Psoas muscle (tissue), 8 donors: ENCODE measurements around the gene TMEM179. TPM values are rescaled to one million over a fixed set of nuclear protein-coding genes. Genes with fewer than 3 reads are reported as not detected.
"Not testable (repeated sequence)": the region's sequence is repeated elsewhere in the genome, so short reads cannot be mapped to it uniquely, and the experiment has no call there.

Source experiments
- ATAC-seq, 4 donors: fragments of 200-7000 bp; cut with Tn5 transposase; one replicate each; pipeline ENCODE4 v1.9.1; 2020; ENCODE audit warnings: moderate library complexity in 3 of 4, mild to moderate bottlenecking in 2 of 4
- DNase-seq, 2 donors: peaks; one replicate each; pipeline ENCODE4 v3.0.0-alpha.2; 2020
- H3K27ac ChIP-seq: fragments of 200-600 bp; one replicate; pipeline ENCODE4 v1.8.0; 2022
- H3K27me3 ChIP-seq, 3 donors: fragments of 200-600 bp in 1 of 3; one replicate each; pipeline versions ENCODE4 v1.6.1 to v1.8.0; 2013 to 2022; ENCODE audit warnings: low read length in 2 of 3, mild to moderate bottlenecking in 2 of 3, moderate library complexity in 1 of 3; ENCODE audit not compliant: insufficient read depth in 3 of 3
- H3K36me3 ChIP-seq, 2 donors: fragments of 200-600 bp in 1 of 2; one replicate each; pipeline versions ENCODE4 v1.6.1 to v1.8.0; 2013 to 2022; ENCODE audit warnings: low read depth in 1 of 2, mild to moderate bottlenecking in 1 of 2, moderate library complexity in 1 of 2; ENCODE audit not compliant: insufficient read depth in 1 of 2
- H3K4me1 ChIP-seq: fragments of 200-600 bp; one replicate; pipeline ENCODE4 v1.8.0; 2022
- H3K4me3 ChIP-seq: fragments of 200-600 bp; one replicate; pipeline ENCODE4 v1.8.0; 2022; ENCODE audit warnings: mild to moderate bottlenecking
- H3K9me3 ChIP-seq: fragments of 200-600 bp; one replicate; pipeline ENCODE4 v1.8.0; 2022
- WGBS, 3 donors: extraction: QIAGEN DNeasy Blood & Tissue Kit; methylation state at CpG; one replicate each; pipeline versions ENCODE4 v1.1.6 to v1.1.7; 2013; 5-methylcytosine and 5-hydroxymethylcytosine counted together
- intact Hi-C, 2 donors: fragments of 100-400 bp; cut with DNase I; formaldehyde crosslinking; loops; one replicate each; pipeline versions ENCODE4 v1.11.0 to v1.14.2; 2022
- long read RNA-seq, 2 donors: library from polyadenylated mRNA; unstranded; transcript quantifications; one replicate each; pipeline ENCODE4 v2.0.0, GENCODE V29; 2021
- polyA plus RNA-seq, 3 donors: library from polyadenylated mRNA; stranded (reverse); fragments of 200-250 nt; gene quantifications; one replicate each; pipeline ENCODE4 v1.2.3, GENCODE V29; 2013
- total RNA-seq, 4 donors: library from RNA; stranded (reverse); fragmentation: NEBNext Ultra II Directional in 2 of 4; extraction: Animal tissue kit (Norgen Biotek cat#: 25700) in 2 of 4; gene quantifications; one replicate each; pipeline versions ENCODE4 v1.2.1 to v1.2.4, GENCODE V29; 2021 to 2023
- TF ChIP-seq, protein P1 (sequence below): fragments of 200-600 bp; IDR thresholded peaks from one replicate; pipeline ENCODE4 v1.8.0; 2022; ENCODE audit warnings: antibody characterized with exemption
- donor health status: healthy with polysubstance abuse.
- donor health status: DM: no; HTN: no; CAD: no; lungs with moderate emphysema.
- donor health status: Bipolar disorder and iron deficiency.
- donor health status: healthy.
- donor health status: DM: yes; HTN: yes; CAD: no.
- donor health status: DM: no; HTN: no; CAD: no.
- donor health status: DM: no; HTN: no; CAD: no.
- donor health status: DM: yes; HTN: yes; CAD: no.

Gene TMEM179
- not detected for total RNA-seq
- polyA plus RNA-seq: under 1 TPM in 1 of 3 donors, not detected in 2; 0.01 TPM
- long read RNA-seq, donor 1: 0 reads
- long read RNA-seq, donor 2: 0 reads

DNA sequence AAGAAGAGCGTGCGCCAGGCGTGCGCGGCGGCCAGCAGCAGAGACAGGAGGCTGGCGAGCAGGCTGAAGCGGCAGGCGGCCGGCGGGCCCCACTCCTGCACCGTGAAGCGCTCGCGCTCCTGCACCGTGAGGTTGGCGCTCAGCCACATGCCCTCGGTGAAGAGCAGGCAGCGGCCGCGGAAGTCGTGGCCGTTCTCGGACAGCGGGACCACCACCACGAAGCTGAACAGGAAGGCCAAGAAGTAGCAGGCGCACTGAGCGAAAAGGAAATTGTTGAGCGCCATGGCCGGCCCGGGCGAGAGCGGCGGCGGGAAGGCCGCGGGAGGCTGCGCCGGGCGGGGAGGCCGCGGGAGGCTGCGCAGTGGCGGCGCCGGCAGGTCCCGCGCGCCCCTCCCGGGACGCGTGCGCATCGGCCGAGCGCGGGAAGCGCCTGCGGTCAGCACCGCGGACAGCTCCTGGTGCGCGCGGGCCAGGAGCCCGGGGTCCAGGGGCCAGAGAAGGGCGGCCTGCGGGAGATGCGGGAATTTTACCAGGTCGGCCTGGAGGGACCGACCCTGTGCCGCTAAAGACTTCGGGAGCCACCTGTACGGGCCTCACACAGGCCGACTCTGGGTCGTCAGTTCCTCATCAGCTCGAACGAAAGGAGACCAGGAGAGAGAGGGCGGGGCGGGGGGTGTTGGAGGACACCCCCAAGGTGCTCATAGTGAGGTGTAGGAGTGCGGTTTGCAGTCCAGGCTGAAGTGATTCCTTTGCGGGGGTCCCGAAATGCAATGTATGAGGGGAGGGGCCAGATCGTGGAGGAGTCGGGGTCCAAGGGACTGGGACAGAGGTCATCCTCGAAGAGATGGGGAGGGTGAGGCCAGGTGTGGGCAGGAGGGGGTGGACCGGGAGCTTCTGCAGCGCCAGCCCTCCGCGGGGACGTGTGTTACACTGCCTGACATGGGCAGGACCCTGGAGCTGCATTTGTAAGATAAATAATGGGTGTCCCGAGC is at the start of gene TMEM179:
TMEM179 (minus strand) TSS at position 315 of the 992 bp plus-strand sequence; CDS start at position 284, 31 bp downstream.
- 5 to 6% (median 5%) methylated on average over 70 to 91 of the region's 91 CpGs for WGBS, 3 donors
- intact Hi-C loops: no loop called here
- Histone ChIP-seq H3K9me3 (no peaks in the 10 kb centered on the region), H3K36me3 (no peaks in the 10 kb centered on the region), H3K27me3 (peaks cover 0 to 92% (median 28%) of the 10 kb centered on the region in 3 donors), H3K4me1 (no peaks in the 10 kb centered on the region), H3K27ac (no peak within 1 kb of the TSS), H3K4me3 (no peak within 1 kb of the TSS)
- DNase-seq (no peak), ATAC-seq (peak in 1 of 4 donors; percentile 62)
- TF ChIP-seq, protein P1, sequence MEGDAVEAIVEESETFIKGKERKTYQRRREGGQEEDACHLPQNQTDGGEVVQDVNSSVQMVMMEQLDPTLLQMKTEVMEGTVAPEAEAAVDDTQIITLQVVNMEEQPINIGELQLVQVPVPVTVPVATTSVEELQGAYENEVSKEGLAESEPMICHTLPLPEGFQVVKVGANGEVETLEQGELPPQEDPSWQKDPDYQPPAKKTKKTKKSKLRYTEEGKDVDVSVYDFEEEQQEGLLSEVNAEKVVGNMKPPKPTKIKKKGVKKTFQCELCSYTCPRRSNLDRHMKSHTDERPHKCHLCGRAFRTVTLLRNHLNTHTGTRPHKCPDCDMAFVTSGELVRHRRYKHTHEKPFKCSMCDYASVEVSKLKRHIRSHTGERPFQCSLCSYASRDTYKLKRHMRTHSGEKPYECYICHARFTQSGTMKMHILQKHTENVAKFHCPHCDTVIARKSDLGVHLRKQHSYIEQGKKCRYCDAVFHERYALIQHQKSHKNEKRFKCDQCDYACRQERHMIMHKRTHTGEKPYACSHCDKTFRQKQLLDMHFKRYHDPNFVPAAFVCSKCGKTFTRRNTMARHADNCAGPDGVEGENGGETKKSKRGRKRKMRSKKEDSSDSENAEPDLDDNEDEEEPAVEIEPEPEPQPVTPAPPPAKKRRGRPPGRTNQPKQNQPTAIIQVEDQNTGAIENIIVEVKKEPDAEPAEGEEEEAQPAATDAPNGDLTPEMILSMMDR: no peak

DNA sequence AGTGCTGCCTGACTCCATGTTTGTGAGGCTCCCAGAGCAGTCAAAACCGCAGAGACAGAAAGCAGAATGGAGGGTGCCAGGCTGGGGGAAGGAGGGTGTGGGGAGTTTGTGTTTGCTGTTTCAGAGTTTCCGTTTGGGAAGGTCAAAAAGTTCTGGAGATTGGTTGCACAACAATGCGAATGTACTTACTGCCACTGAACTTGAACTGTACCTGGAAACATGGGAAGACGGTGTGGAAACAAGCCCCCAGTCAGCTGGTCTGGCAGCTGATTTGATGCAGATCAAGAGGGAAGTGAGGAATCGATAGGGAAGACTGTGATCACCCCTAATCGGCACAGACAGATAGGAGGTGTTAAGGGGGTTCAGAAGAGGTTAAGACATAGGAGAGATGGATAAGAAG is 49.5 kb upstream of the TMEM179 start:
- TF ChIP-seq, protein P1: no peak
- intact Hi-C loops: loop anchor here in 1 of 2 donors (5.0 kb wide), 1 partner anchor 38 kb away; no protein-coding TSS in a partner anchor
- DNase-seq (no peak), ATAC-seq (no peak)
- H3K27ac ChIP-seq: no peak overlapping the region
- H3K4me3 ChIP-seq: no peak overlapping the region
- no peaks in the 10 kb centered on the region for H3K4me1 ChIP-seq
- 85 to 93% (median 86%) methylated on average over 6 of the region's 6 CpGs for WGBS, 3 donors
- H3K27me3 ChIP-seq: peaks cover 0 to 17% (median 3%) of the 10 kb centered on the region in 3 donors
- H3K9me3 ChIP-seq: no peaks in the 10 kb centered on the region
- H3K36me3 ChIP-seq: no peaks in the 10 kb centered on the region

DNA sequence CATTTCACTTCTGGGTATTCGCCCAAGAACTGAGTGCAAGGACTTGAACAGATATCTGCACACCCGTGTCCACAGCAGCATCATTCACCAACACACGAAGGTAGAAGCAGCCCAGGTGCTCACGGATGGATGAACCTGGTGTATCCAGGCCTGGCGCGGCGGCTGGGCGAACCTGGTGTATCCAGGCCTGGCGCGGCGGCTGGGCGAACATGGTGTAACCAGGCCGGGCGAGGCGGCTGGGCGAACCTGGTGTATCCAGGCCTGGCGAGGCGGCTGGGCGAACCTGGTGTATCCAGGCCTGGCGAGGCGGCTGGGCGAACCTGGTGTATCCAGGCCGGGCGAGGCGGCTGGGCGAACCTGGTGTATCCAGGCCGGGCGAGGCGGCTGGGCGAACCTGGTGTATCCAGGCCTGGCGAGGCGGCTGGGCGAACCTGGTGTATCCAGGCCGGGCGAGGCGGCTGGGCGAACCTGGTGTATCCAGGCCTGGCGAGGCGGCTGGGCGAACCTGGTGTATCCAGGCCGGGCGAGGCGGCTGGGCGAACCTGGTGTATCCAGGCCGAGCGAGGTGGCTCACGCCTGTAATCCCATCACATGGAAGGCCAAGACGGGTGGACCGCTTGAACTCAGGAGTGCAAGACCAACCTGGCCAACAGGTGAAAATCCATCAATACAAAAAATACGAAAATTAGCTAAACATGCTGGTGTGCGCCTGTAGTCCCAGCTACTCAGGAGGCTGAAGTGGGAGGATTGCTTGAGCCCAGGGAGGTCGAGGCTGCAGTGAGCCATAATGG is 48.8 kb upstream of the TMEM179 start:
- not testable (repeated sequence) for DNase-seq, H3K27ac ChIP-seq, H3K36me3 ChIP-seq, H3K4me1 ChIP-seq, H3K4me3 ChIP-seq, H3K27me3 ChIP-seq, ATAC-seq, H3K9me3 ChIP-seq
- WGBS, 3 donors: 94 to 97% (median 95%) methylated on average over 36 to 52 of the region's 52 CpGs
- intact Hi-C loops: loop anchor here in 1 of 2 donors (5.0 kb wide), 1 partner anchor 39 kb away; no protein-coding TSS in a partner anchor

DNA sequence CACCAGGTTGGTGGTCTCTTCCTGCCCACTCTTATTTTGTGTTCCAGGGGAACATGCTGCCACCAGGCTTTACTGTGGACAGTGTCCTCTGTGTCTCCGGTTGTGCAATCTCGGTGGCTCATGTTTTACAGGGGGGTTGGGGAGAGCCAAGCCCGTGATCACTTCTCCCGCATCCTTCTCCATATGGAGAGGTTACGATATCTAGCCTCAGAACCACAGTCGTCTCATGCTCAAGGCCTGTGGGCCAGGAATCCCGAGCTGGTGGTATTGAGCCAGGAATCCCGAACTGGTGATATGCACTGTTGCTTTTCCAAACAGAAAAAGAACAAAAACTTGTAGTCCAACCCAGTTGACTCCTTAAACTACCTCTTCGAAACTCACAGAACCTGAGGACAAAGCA is 47.8 kb upstream of the TMEM179 start:
- intact Hi-C loops: loop anchor here in 1 of 2 donors (5.0 kb wide), 1 partner anchor 40 kb away; no protein-coding TSS in a partner anchor

More for the DNA sequence above, 47.8 kb upstream of the TMEM179 start:
- no peaks in the 10 kb centered on the region for H3K9me3 ChIP-seq
- no peak overlapping the region for H3K27ac ChIP-seq
- H3K4me3 ChIP-seq: no peak overlapping the region
- no peaks in the 10 kb centered on the region for H3K36me3 ChIP-seq
- ATAC-seq (no peak), DNase-seq (no peak)
- peaks cover 0 to 8% (median 3%) of the 10 kb centered on the region in 3 donors for H3K27me3 ChIP-seq
- TF ChIP-seq, protein P1: no peak
- 94 to 100% (median 97%) methylated on average over 9 of the region's 9 CpGs for WGBS, 3 donors
- H3K4me1 ChIP-seq: no peaks in the 10 kb centered on the region
